Hindlimb muscle (tissue), 1 donor: ENCODE results near the gene ABLIM3. TPM values are rescaled to one million over a fixed set of nuclear protein-coding genes. Genes with fewer than 3 reads are reported as not detected.

Source experiments
- DNase-seq: peaks from one replicate; pipeline ENCODE4 v3.0.0-alpha.2; 2013
- polyA plus RNA-seq: library from polyadenylated mRNA; unstranded; fragments of 120-200 nt; gene quantifications from one replicate; pipeline ENCODE4 v1.2.1, GENCODE V29; 2013; ENCODE audit not compliant: insufficient read length

The ABLIM3 gene
- polyA plus RNA-seq, 1 donor, result 91.2 TPM

DNA sequence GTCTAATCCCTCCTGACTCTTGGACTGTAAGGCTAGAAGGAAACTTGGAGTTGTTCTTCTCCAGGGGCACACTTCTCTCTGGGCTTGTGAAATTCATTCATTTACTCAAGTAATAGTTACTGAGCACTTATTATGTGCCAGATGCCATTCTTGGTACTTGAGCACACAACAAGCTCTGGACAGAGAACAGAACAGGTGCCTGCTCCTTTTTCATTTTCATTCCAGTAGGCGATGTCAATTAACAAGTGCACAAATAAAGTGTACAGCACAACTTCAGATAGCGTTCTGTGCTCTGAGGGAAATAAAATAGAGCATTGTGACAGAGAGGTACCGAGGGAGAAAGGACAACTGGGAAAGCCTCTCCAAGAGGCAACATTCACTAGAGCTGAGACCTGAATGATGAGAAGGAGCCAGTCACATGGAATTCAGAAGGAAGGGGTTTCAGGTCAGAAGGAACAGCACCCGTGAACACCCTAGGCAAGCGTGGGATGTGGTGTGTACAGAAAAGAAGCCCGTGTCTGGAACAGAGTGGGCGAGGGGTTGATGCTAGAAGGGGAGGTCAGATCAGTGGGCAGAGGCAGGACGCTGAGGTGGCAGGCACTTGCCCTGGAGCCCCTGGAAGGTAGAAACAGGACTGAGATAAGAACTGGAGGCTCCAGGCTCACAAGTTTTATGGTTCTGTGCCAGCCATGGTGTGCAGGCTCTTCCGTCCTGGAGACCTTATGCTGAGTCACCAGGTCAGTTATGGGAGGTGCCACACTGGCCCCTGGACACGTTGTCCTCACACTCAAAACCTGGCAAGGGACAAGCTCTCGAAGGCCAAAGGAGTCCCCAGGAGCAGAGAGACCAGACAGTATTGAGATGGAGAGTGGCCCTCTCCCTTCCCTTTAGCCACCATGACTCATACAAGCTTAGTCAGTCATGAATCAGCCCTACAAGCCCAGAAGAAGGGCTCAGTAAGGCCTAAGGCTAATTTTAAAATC is 7.2 kb upstream of the ABLIM3 start:
- DNase-seq, result no peak

GRCh38 chr5:149134778-149135500 is 6.4 kb upstream of the ABLIM3 start:
- DNase-seq, result no peak

DNA sequence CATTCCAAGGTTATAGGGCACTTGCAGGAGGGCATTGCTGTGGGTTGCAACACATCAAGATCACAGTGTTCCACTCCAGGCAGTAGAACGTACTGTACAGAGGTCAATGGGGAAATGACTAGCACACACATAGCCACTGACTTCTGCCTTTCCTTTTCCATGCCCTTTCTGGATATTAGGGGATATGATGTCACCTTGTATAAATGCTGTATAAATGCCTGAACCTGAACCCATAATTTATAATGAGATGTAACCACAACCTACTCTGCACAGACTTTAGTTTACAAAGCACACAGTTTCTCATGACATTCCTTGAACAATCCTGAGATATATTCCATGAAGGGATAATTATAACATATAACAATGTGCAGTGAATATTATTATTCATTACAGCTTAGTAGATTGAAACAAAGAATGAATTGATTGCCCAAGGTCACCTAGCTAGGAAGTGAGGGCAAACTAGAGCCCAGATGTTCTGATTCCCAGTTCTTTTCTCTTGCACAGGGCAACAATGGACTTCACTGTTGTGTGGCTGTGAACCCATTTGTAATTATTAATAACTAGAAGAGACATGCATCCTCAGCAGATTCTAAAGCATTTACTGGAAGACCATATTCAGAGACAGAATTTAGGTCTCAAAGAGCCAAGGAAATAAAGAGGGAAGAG is 5.6 kb upstream of the ABLIM3 start:
- no peak for DNase-seq

DNA sequence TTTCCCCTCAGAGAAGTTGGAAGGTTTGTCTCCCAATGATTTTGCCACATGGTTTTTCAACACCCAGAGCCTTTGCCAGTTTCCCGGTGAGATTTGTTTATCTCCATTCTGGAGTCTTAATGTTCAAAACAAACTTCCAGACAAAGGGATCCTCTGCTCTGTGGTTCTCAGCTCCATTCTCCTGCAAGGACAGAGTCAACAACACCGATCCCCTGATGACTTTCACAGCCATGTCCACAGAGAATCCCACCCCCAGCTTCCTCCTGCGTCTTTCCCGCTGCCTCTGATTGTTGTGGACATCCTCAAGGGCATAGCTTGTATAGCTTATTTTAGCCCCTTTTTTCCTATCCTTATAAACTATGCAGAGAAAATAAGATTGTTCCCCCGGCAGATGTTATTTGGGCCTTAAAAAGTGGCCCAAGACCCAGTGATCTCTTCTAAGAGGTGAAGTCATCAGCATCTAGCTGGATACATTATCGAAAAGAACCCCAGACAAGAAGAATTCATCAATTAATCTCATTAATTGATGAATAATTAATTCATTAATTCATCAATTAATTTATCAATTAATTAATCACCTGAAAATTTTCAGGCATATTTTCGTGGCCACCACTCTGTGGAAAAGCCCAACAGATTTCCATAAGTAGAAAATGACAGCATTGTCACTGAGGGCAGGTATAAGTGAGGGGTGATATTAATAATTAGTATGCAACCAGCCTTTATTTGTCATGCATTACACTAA is 2.9 kb upstream of the ABLIM3 start:
- no peak for DNase-seq

- no peak for DNase-seq
Measured at GRCh38 chr5:149140197-149141002, 893 bp upstream of the ABLIM3 start.

GRCh38 chr5:149141957-149142851 is 911 bp downstream of the ABLIM3 start:
- no peak for DNase-seq

GRCh38 chr5:149143470-149143869 is 2.2 kb downstream of the ABLIM3 start:
- DNase-seq, result no peak

GRCh38 chr5:149144637-149145036 is 3.3 kb downstream of the ABLIM3 start:
- no peak for DNase-seq

- no peak for DNase-seq
Measured at GRCh38 chr5:149145138-149145537, 3.8 kb downstream of the ABLIM3 start.

DNA sequence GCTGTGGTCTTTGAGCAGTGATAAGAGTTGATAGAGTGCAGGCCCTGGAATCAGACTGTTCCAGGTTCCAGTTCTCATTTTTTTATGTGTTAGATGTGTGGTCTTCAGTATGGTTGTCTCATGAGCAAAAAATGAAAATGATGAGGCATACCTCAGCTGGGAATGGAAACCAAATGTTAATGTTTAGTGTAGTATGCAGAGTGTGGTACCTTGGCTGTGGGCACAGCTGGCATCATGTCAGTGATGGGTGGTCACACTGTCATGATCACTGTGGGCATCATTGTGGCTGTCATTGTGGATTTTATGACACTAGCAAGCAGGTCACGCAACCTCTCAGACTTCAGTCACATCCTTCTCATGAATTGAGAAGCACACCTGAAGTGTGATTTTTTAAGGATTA is 6.4 kb downstream of the ABLIM3 start:
- DNase-seq, result no peak

GRCh38 chr5:149149942-149150341 is 8.6 kb downstream of the ABLIM3 start:
- DNase-seq, result no peak

GRCh38 chr5:149150457-149150856 is 9.2 kb downstream of the ABLIM3 start:
- DNase-seq, result no peak

- no peak for DNase-seq
Measured at GRCh38 chr5:149151717-149152116, 10.4 kb downstream of the ABLIM3 start.

GRCh38 chr5:149152317-149152746 is 11.0 kb downstream of the ABLIM3 start:
- no peak for DNase-seq

- no peak for DNase-seq
Measured at GRCh38 chr5:149153193-149153750, 12.0 kb downstream of the ABLIM3 start.

DNA sequence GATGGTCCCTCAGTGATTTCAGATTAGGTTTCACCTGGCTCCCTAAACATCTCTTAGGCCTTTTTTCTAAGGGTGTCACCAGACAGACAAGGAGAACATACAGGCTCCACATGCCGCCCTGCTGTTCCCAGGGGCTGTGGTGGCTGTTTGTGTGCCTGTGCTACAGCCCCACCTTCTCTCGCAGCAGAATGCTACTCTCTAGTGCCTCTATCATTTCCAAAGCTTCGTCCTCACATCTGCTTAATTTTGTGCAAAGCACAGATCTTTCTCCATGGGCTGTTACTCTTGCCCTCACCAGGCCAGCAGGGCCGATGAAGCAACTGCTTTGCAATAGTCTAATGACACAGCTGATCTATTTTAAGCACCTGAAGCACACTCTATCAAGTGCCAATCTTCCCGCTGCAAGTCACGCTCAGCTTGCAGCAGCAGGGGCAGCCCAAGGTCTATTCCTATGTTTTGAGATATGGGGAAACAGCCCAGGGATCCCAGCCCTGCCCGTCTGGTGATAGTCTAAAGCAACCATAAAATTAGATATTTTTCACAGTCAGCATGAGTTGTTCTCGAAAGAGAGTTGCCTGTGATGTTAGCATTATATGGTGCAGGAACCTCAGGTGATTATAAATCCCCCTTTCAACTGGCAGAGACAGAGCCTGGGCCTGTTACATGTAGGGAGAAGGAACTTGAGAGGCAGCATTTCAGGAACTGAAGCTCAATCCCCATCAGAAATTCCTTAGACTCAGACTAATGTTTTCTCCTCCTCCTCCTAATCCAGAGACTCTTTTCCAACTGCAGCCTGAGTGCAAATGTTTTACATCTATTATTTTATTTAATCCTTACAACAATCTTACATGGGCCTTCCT is 12.7 kb downstream of the ABLIM3 start:
- no peak for DNase-seq

DNA sequence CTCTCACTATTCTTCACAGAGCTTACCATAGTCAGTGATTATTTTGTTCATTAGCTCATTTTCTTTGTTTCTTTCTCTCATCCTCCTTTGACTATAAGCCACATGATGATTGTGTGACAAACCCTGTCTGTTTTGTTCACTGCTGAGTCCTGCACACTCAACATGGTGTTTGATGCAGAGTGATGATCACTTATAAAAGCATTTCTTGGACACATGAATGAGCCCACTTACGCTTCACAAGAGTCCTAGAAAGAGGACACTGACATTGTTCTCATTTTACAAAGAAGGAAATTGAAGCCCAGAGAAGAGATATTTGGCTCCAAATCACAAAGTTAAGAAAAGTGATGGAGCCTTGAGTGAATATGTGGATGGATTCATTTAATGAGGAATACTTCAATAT is 13.4 kb downstream of the ABLIM3 start:
- no peak for DNase-seq

GRCh38 chr5:149156435-149157083 is 15.3 kb downstream of the ABLIM3 start:
- DNase-seq, result no peak
